ENCODE data around the gene DNAJA3. TPM values are rescaled to one million over a fixed set of nuclear protein-coding genes. Genes with fewer than 3 reads are reported as not detected.
A peak's percentile ranks its signal among the peaks of the same experiment; 100 is the strongest.

The DNAJA3 gene
- total and polyA plus RNA-seq, 2 donors = 33.5 to 38.4 TPM

- 3% methylated on average over 60 of the region's 60 CpGs for WGBS
- Histone ChIP-seq H3K36me3 (ENCODE audit: insufficient read depth) (no peaks in the 10 kb centered on the region), H3K27ac (ENCODE audit: low read depth) (peak within 1 kb of the TSS; percentile 85), H3K4me1 (ENCODE audit: insufficient read depth) (peaks cover 2% of the 10 kb centered on the region), H3K4me3 (ENCODE audit: low read depth, low read length) (peak within 1 kb of the TSS; percentile 73)
- DNase-seq (ENCODE audit: extremely low spot score) = peak; percentile 90
Observed at GRCh38 chr16:4474192-4474961, 48.7 kb downstream of the DNAJA3 start, which contains the start of gene NMRAL1. Gene NMRAL1, minus strand, starts transcription at chr16:4474625. Its CDS starts 493 bp downstream, at chr16:4474132.

GRCh38 chr16:4475880-4476788 lies 50.5 kb downstream of the DNAJA3 start, which contains the start of gene HMOX2:
Gene HMOX2, plus strand, starts transcription at chr16:4476398. Its CDS starts 29,127 bp downstream, at chr16:4505525.
- H3K27ac ChIP-seq (ENCODE audit: low read depth) = peak within 1 kb of the TSS; percentile 72
- 8% methylated on average over 70 of the region's 70 CpGs for WGBS
- H3K4me3 ChIP-seq (ENCODE audit: low read depth, low read length) = peak within 1 kb of the TSS; percentile 91
- H3K36me3 ChIP-seq (ENCODE audit: insufficient read depth) = no peaks in the 10 kb centered on the region
- DNase-seq (ENCODE audit: extremely low spot score) = peak; percentile 42
- peaks cover 2% of the 10 kb centered on the region for H3K4me1 ChIP-seq (ENCODE audit: insufficient read depth)

GRCh38 chr16:4477966-4478365 lies 52.3 kb downstream of the DNAJA3 start:
- H3K27ac ChIP-seq (ENCODE audit: low read depth) = peak overlapping the region; percentile 54
- H3K4me1 ChIP-seq (ENCODE audit: insufficient read depth) = peaks cover 2% of the 10 kb centered on the region
- DNase-seq (ENCODE audit: extremely low spot score) = no peak
- H3K36me3 ChIP-seq (ENCODE audit: insufficient read depth) = no peaks in the 10 kb centered on the region
- no peak overlapping the region for H3K4me3 ChIP-seq (ENCODE audit: low read depth, low read length)
- 66% methylated on average over 2 of the region's 2 CpGs for WGBS

GRCh38 chr16:4481526-4481925 lies 55.9 kb downstream of the DNAJA3 start:
- no peaks in the 10 kb centered on the region for H3K36me3 ChIP-seq (ENCODE audit: insufficient read depth)
- H3K4me1 ChIP-seq (ENCODE audit: insufficient read depth) = no peaks in the 10 kb centered on the region
- WGBS = 74% methylated on average over 2 of the region's 2 CpGs
- H3K27ac ChIP-seq (ENCODE audit: low read depth) = no peak overlapping the region
- H3K4me3 ChIP-seq (ENCODE audit: low read depth, low read length) = no peak overlapping the region
- DNase-seq (ENCODE audit: extremely low spot score) = no peak

- Histone ChIP-seq H3K27ac (ENCODE audit: low read depth) (no peak overlapping the region), H3K4me1 (ENCODE audit: insufficient read depth) (no peaks in the 10 kb centered on the region), H3K36me3 (ENCODE audit: insufficient read depth) (no peaks in the 10 kb centered on the region), H3K4me3 (ENCODE audit: low read depth, low read length) (no peak overlapping the region)
- 96% methylated on average over 1 of the region's 1 CpG for WGBS
- DNase-seq (ENCODE audit: extremely low spot score) = no peak
Observed at GRCh38 chr16:4481963-4482362, 56.3 kb downstream of the DNAJA3 start.

- Histone ChIP-seq H3K4me3 (ENCODE audit: low read depth, low read length) (no peak overlapping the region), H3K36me3 (ENCODE audit: insufficient read depth) (no peaks in the 10 kb centered on the region), H3K4me1 (ENCODE audit: insufficient read depth) (no peaks in the 10 kb centered on the region), H3K27ac (ENCODE audit: low read depth) (no peak overlapping the region)
- 95% methylated on average over 3 of the region's 3 CpGs for WGBS
- DNase-seq (ENCODE audit: extremely low spot score) = no peak
Observed at GRCh38 chr16:4486126-4486893, 60.6 kb downstream of the DNAJA3 start.

- WGBS = 75% methylated on average over 5 of the region's 5 CpGs
- Histone ChIP-seq H3K4me3 (ENCODE audit: low read depth, low read length) (no peak overlapping the region), H3K27ac (ENCODE audit: low read depth) (no peak overlapping the region), H3K36me3 (ENCODE audit: insufficient read depth) (no peaks in the 10 kb centered on the region), H3K4me1 (ENCODE audit: insufficient read depth) (no peaks in the 10 kb centered on the region)
- DNase-seq (ENCODE audit: extremely low spot score) = no peak
Observed at GRCh38 chr16:4487955-4488498, 62.4 kb downstream of the DNAJA3 start.

GRCh38 chr16:4488499-4488967 lies 62.9 kb downstream of the DNAJA3 start:
- no peak for DNase-seq (ENCODE audit: extremely low spot score)
- H3K4me1 ChIP-seq (ENCODE audit: insufficient read depth) = no peaks in the 10 kb centered on the region
- 82% methylated on average over 1 of the region's 1 CpG for WGBS
- no peak overlapping the region for H3K27ac ChIP-seq (ENCODE audit: low read depth)
- no peak overlapping the region for H3K4me3 ChIP-seq (ENCODE audit: low read depth, low read length)
- no peaks in the 10 kb centered on the region for H3K36me3 ChIP-seq (ENCODE audit: insufficient read depth)

- Histone ChIP-seq H3K27ac (ENCODE audit: low read depth) (no peak overlapping the region), H3K36me3 (ENCODE audit: insufficient read depth) (no peaks in the 10 kb centered on the region), H3K4me3 (ENCODE audit: low read depth, low read length) (no peak overlapping the region), H3K4me1 (ENCODE audit: insufficient read depth) (no peaks in the 10 kb centered on the region)
- WGBS = 88% methylated on average over 5 of the region's 5 CpGs
- DNase-seq (ENCODE audit: extremely low spot score) = no peak
Observed at GRCh38 chr16:4489030-4489429, 63.4 kb downstream of the DNAJA3 start.

- Histone ChIP-seq H3K27ac (ENCODE audit: low read depth) (no peak overlapping the region), H3K4me3 (ENCODE audit: low read depth, low read length) (no peak overlapping the region), H3K36me3 (ENCODE audit: insufficient read depth) (no peaks in the 10 kb centered on the region), H3K4me1 (ENCODE audit: insufficient read depth) (no peaks in the 10 kb centered on the region)
- DNase-seq (ENCODE audit: extremely low spot score) = no peak
- 98% methylated on average over 4 of the region's 4 CpGs for WGBS
Observed at GRCh38 chr16:4491898-4492297, 66.2 kb downstream of the DNAJA3 start.

- H3K36me3 ChIP-seq (ENCODE audit: insufficient read depth) = no peaks in the 10 kb centered on the region
- 90% methylated on average over 6 of the region's 6 CpGs for WGBS
- no peak for DNase-seq (ENCODE audit: extremely low spot score)
- H3K4me1 ChIP-seq (ENCODE audit: insufficient read depth) = no peaks in the 10 kb centered on the region
- H3K27ac ChIP-seq (ENCODE audit: low read depth) = no peak overlapping the region
- H3K4me3 ChIP-seq (ENCODE audit: low read depth, low read length) = no peak overlapping the region
Observed at GRCh38 chr16:4494746-4495490, 69.2 kb downstream of the DNAJA3 start.

GRCh38 chr16:4495766-4496165 lies 70.1 kb downstream of the DNAJA3 start:
- Histone ChIP-seq H3K4me1 (ENCODE audit: insufficient read depth) (no peaks in the 10 kb centered on the region), H3K27ac (ENCODE audit: low read depth) (no peak overlapping the region), H3K36me3 (ENCODE audit: insufficient read depth) (no peaks in the 10 kb centered on the region), H3K4me3 (ENCODE audit: low read depth, low read length) (no peak overlapping the region)
- 98% methylated on average over 2 of the region's 2 CpGs for WGBS
- no peak for DNase-seq (ENCODE audit: extremely low spot score)
